Measurements from ENCODE around the gene TMIGD2.

The TMIGD2 gene

GRCh38 chr19:4313847-4314490, 11.8 kb upstream of the TMIGD2 start:
- no peak overlapping the region for H2AK5ac ChIP-seq (ENCODE audit: low read length)
- no peak overlapping the region for H3K56ac ChIP-seq (ENCODE audit: low read length)
- no peaks in the 10 kb centered on the region for H3K79me2 ChIP-seq (ENCODE audit: control insufficient read depth, insufficient read depth, low read length)
- H3K4me2 ChIP-seq (ENCODE audit: low read length), result no peak overlapping the region
- no peaks in the 10 kb centered on the region for H3K79me1 ChIP-seq (ENCODE audit: low read length)
- no peak overlapping the region for H4K5ac ChIP-seq (ENCODE audit: low read length)
- no peak overlapping the region for H2BK5ac ChIP-seq (ENCODE audit: low read length)
- no CpG with 5 or more reads among the region's 12 CpGs for WGBS (ENCODE audit: extremely low coverage, insufficient coverage, low lambda C conversion rate)
- H3K23ac ChIP-seq (ENCODE audit: low read length), result no peak overlapping the region
- no peaks in the 10 kb centered on the region for H3K4me1 ChIP-seq (ENCODE audit: control insufficient read depth, low read depth, low read length)
- H3K4ac ChIP-seq (ENCODE audit: low read depth, low read length), result no peak overlapping the region
- no peak overlapping the region for H3K27ac ChIP-seq (ENCODE audit: low read depth, low read length)
- H3K36me3 ChIP-seq (ENCODE audit: control insufficient read depth, insufficient read depth, low read length), result peaks cover 2% of the 10 kb centered on the region
- H3K9ac ChIP-seq (ENCODE audit: low read length), result no peak overlapping the region
- H3K4me3 ChIP-seq (ENCODE audit: low read length), result no peak overlapping the region
- H2BK15ac ChIP-seq (replicated peaks; ENCODE audit: low read depth), result no peak overlapping the region
- H3K27me3 ChIP-seq (ENCODE audit: insufficient read depth, low read length, poor library complexity), result no peaks in the 10 kb centered on the region
- H4K8ac ChIP-seq (ENCODE audit: low read depth, low read length), result no peak overlapping the region
- no peak overlapping the region for H2BK120ac ChIP-seq (ENCODE audit: low read depth, low read length)
- DNase-seq, result no peak
- no peak overlapping the region for H3K18ac ChIP-seq (ENCODE audit: low read length)

- no peaks in the 10 kb centered on the region for H3K4me1 ChIP-seq (ENCODE audit: control insufficient read depth, low read depth, low read length)
- H3K36me3 ChIP-seq (ENCODE audit: control insufficient read depth, insufficient read depth, low read length), result peaks cover 2% of the 10 kb centered on the region
- H2BK5ac ChIP-seq (ENCODE audit: low read length), result no peak overlapping the region
- H3K27ac ChIP-seq (ENCODE audit: low read depth, low read length), result no peak overlapping the region
- no peak overlapping the region for H2BK15ac ChIP-seq (replicated peaks; ENCODE audit: low read depth)
- no peak overlapping the region for H3K9ac ChIP-seq (ENCODE audit: low read length)
- H3K4ac ChIP-seq (ENCODE audit: low read depth, low read length), result no peak overlapping the region
- no peak overlapping the region for H4K5ac ChIP-seq (ENCODE audit: low read length)
- no peak overlapping the region for H4K8ac ChIP-seq (ENCODE audit: low read depth, low read length)
- no peak overlapping the region for H3K56ac ChIP-seq (ENCODE audit: low read length)
- H3K79me2 ChIP-seq (ENCODE audit: control insufficient read depth, insufficient read depth, low read length), result no peaks in the 10 kb centered on the region
- no peak overlapping the region for H2BK120ac ChIP-seq (ENCODE audit: low read depth, low read length)
- no peaks in the 10 kb centered on the region for H3K79me1 ChIP-seq (ENCODE audit: low read length)
- no peak overlapping the region for H3K4me3 ChIP-seq (ENCODE audit: low read length)
- H3K4me2 ChIP-seq (ENCODE audit: low read length), result no peak overlapping the region
- no peak overlapping the region for H3K23ac ChIP-seq (ENCODE audit: low read length)
- H3K18ac ChIP-seq (ENCODE audit: low read length), result no peak overlapping the region
- H2AK5ac ChIP-seq (ENCODE audit: low read length), result no peak overlapping the region
- peak; percentile 78 for DNase-seq
- no peaks in the 10 kb centered on the region for H3K27me3 ChIP-seq (ENCODE audit: insufficient read depth, low read length, poor library complexity)
- WGBS (ENCODE audit: extremely low coverage, insufficient coverage, low lambda C conversion rate), result no CpG with 5 or more reads among the region's 22 CpGs
Measured at GRCh38 chr19:4310247-4311121, 8.3 kb upstream of the TMIGD2 start.

GRCh38 chr19:4305659-4306058, 3.5 kb upstream of the TMIGD2 start:
- H2BK120ac ChIP-seq (ENCODE audit: low read depth, low read length), result no peak overlapping the region
- WGBS (ENCODE audit: extremely low coverage, insufficient coverage, low lambda C conversion rate), result no CpG with 5 or more reads among the region's 16 CpGs
- no peak for DNase-seq

GRCh38 chr19:4305257-4305612, 3.0 kb upstream of the TMIGD2 start:
- no peak overlapping the region for H2BK15ac ChIP-seq (replicated peaks; ENCODE audit: low read depth)
- H2AK5ac ChIP-seq (ENCODE audit: low read length), result no peak overlapping the region
- no peak overlapping the region for H2BK5ac ChIP-seq (ENCODE audit: low read length)
- H3K4me2 ChIP-seq (ENCODE audit: low read length), result no peak overlapping the region
- H3K18ac ChIP-seq (ENCODE audit: low read length), result peak overlapping the region; percentile 33
- H3K36me3 ChIP-seq (ENCODE audit: control insufficient read depth, insufficient read depth, low read length), result no peaks in the 10 kb centered on the region
- no peak overlapping the region for H2BK120ac ChIP-seq (ENCODE audit: low read depth, low read length)
- no peak overlapping the region for H4K8ac ChIP-seq (ENCODE audit: low read depth, low read length)
- H3K79me2 ChIP-seq (ENCODE audit: control insufficient read depth, insufficient read depth, low read length), result no peaks in the 10 kb centered on the region
- no peak overlapping the region for H3K4ac ChIP-seq (ENCODE audit: low read depth, low read length)
- no peak overlapping the region for H3K27ac ChIP-seq (ENCODE audit: low read depth, low read length)
- no peak for DNase-seq
- H3K4me3 ChIP-seq (ENCODE audit: low read length), result no peak overlapping the region
- H3K4me1 ChIP-seq (ENCODE audit: control insufficient read depth, low read depth, low read length), result no peaks in the 10 kb centered on the region
- no CpG with 5 or more reads among the region's 7 CpGs for WGBS (ENCODE audit: extremely low coverage, insufficient coverage, low lambda C conversion rate)
- H3K79me1 ChIP-seq (ENCODE audit: low read length), result no peaks in the 10 kb centered on the region
- no peak overlapping the region for H3K9ac ChIP-seq (ENCODE audit: low read length)
- no peak overlapping the region for H3K23ac ChIP-seq (ENCODE audit: low read length)
- H3K27me3 ChIP-seq (ENCODE audit: insufficient read depth, low read length, poor library complexity), result no peaks in the 10 kb centered on the region
- no peak overlapping the region for H4K5ac ChIP-seq (ENCODE audit: low read length)
- H3K56ac ChIP-seq (ENCODE audit: low read length), result no peak overlapping the region

More at GRCh38 chr19:4305659-4306058, 3.5 kb upstream of the TMIGD2 start:
- no peaks in the 10 kb centered on the region for H3K27me3 ChIP-seq (ENCODE audit: insufficient read depth, low read length, poor library complexity)
- H3K36me3 ChIP-seq (ENCODE audit: control insufficient read depth, insufficient read depth, low read length), result peaks cover 2% of the 10 kb centered on the region
- H3K4ac ChIP-seq (ENCODE audit: low read depth, low read length), result no peak overlapping the region
- H4K8ac ChIP-seq (ENCODE audit: low read depth, low read length), result no peak overlapping the region
- H3K79me1 ChIP-seq (ENCODE audit: low read length), result no peaks in the 10 kb centered on the region
- H2AK5ac ChIP-seq (ENCODE audit: low read length), result no peak overlapping the region
- no peak overlapping the region for H2BK15ac ChIP-seq (replicated peaks; ENCODE audit: low read depth)
- H3K4me3 ChIP-seq (ENCODE audit: low read length), result no peak overlapping the region
- no peak overlapping the region for H3K18ac ChIP-seq (ENCODE audit: low read length)
- H3K4me1 ChIP-seq (ENCODE audit: control insufficient read depth, low read depth, low read length), result no peaks in the 10 kb centered on the region
- H3K79me2 ChIP-seq (ENCODE audit: control insufficient read depth, insufficient read depth, low read length), result no peaks in the 10 kb centered on the region
- H3K4me2 ChIP-seq (ENCODE audit: low read length), result no peak overlapping the region
- H4K5ac ChIP-seq (ENCODE audit: low read length), result no peak overlapping the region
- no peak overlapping the region for H3K23ac ChIP-seq (ENCODE audit: low read length)
- no peak overlapping the region for H3K9ac ChIP-seq (ENCODE audit: low read length)
- H3K27ac ChIP-seq (ENCODE audit: low read depth, low read length), result no peak overlapping the region
- H2BK5ac ChIP-seq (ENCODE audit: low read length), result no peak overlapping the region
- no peak overlapping the region for H3K56ac ChIP-seq (ENCODE audit: low read length)

- Histone ChIP-seq H3K4ac (ENCODE audit: low read depth, low read length) (no peak within 1 kb of the TSS), H3K36me3 (ENCODE audit: control insufficient read depth, insufficient read depth, low read length) (no peaks in the 10 kb centered on the region), H3K27me3 (ENCODE audit: insufficient read depth, low read length, poor library complexity) (no peaks in the 10 kb centered on the region), H3K56ac (ENCODE audit: low read length) (peak within 1 kb of the TSS; percentile 78), H3K27ac (ENCODE audit: low read depth, low read length) (no peak within 1 kb of the TSS), H3K79me1 (ENCODE audit: low read length) (no peaks in the 10 kb centered on the region), H4K5ac (ENCODE audit: low read length) (no peak within 1 kb of the TSS), H3K79me2 (ENCODE audit: control insufficient read depth, insufficient read depth, low read length) (no peaks in the 10 kb centered on the region), H2AK5ac (ENCODE audit: low read length) (no peak within 1 kb of the TSS), H3K18ac (ENCODE audit: low read length) (peak within 1 kb of the TSS; percentile 33), H2BK120ac (ENCODE audit: low read depth, low read length) (no peak within 1 kb of the TSS), H2BK15ac (replicated peaks; ENCODE audit: low read depth) (no peak within 1 kb of the TSS), H2BK5ac (ENCODE audit: low read length) (no peak within 1 kb of the TSS), H3K4me2 (ENCODE audit: low read length) (no peak within 1 kb of the TSS), H3K9ac (ENCODE audit: low read length) (no peak within 1 kb of the TSS), H3K4me3 (ENCODE audit: low read length) (no peak within 1 kb of the TSS), H3K23ac (ENCODE audit: low read length) (no peak within 1 kb of the TSS), H3K4me1 (ENCODE audit: control insufficient read depth, low read depth, low read length) (no peaks in the 10 kb centered on the region), H4K8ac (ENCODE audit: low read depth, low read length) (no peak within 1 kb of the TSS)
- no CpG with 5 or more reads among the region's 63 CpGs for WGBS (ENCODE audit: extremely low coverage, insufficient coverage, low lambda C conversion rate)
- peak; percentile 81 for DNase-seq
Measured at GRCh38 chr19:4304538-4305256, 2.5 kb upstream of the TMIGD2 start, which contains the start of gene FSD1. Gene FSD1 (plus strand): TSS chr19:4304598. CDS start chr19:4304747, 149 bp downstream.

Measured in mesendoderm (in vitro differentiated cells).